ENCODE measurements around the gene CPEB2.

The CPEB2 gene

DNA sequence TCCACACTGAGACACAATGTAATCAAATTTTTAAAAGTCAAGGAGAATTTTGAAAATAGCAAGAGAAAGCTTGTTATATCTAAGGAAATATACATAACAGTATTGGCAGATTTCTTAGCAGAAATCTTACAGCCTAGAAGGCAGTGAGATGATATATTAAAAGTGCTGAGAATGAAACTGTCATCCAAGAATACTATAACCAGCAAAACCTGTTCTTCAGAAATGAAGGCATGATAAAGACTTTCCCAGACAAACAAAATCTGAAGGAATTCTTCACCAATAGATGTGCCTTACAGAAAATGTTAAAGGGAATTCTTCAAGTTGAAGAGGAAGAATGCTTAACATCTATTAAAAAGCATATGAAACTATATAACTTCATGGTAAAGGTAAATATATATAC lies 73.6 kb downstream of the CPEB2 start:
- H3K36me3 ChIP-seq (ENCODE audit: control insufficient read depth, low read length), result no peaks in the 10 kb centered on the region
- H3K79me2 ChIP-seq (ENCODE audit: control insufficient read depth, low read length), result no peaks in the 10 kb centered on the region
- H3K4me2 ChIP-seq (ENCODE audit: low read length), result no peak overlapping the region
- H3K9me2 ChIP-seq (replicated peaks; ENCODE audit: control insufficient read depth, low read length), result no peaks in the 10 kb centered on the region
- no peaks in the 10 kb centered on the region for H3K9me3 ChIP-seq (ENCODE audit: control insufficient read depth, insufficient read depth, low read length)
- no peaks in the 10 kb centered on the region for H3F3A ChIP-seq (ENCODE audit: control insufficient read depth, insufficient read depth)
- H3K4me3 ChIP-seq (ENCODE audit: low read length), result no peak overlapping the region
- no peak overlapping the region for H3K27ac ChIP-seq (ENCODE audit: low read depth, low read length)
- no peak for TF ChIP-seq EZH2phosphoT487 (IDR thresholded peaks at IDR 0.05; ENCODE audit: borderline replicate concordance, low read length)
- TF ChIP-seq, protein P1, sequence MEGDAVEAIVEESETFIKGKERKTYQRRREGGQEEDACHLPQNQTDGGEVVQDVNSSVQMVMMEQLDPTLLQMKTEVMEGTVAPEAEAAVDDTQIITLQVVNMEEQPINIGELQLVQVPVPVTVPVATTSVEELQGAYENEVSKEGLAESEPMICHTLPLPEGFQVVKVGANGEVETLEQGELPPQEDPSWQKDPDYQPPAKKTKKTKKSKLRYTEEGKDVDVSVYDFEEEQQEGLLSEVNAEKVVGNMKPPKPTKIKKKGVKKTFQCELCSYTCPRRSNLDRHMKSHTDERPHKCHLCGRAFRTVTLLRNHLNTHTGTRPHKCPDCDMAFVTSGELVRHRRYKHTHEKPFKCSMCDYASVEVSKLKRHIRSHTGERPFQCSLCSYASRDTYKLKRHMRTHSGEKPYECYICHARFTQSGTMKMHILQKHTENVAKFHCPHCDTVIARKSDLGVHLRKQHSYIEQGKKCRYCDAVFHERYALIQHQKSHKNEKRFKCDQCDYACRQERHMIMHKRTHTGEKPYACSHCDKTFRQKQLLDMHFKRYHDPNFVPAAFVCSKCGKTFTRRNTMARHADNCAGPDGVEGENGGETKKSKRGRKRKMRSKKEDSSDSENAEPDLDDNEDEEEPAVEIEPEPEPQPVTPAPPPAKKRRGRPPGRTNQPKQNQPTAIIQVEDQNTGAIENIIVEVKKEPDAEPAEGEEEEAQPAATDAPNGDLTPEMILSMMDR (IDR thresholded peaks at IDR 0.05; ENCODE audit: low read depth, low read length, poor library complexity, severe bottlenecking), result no peak
- no peaks in the 10 kb centered on the region for H4K20me1 ChIP-seq (ENCODE audit: control insufficient read depth, insufficient read depth, low read depth, low read length)
- no peaks in the 10 kb centered on the region for H3K4me1 ChIP-seq (ENCODE audit: control insufficient read depth, low read length)
- H3K27me3 ChIP-seq (ENCODE audit: control insufficient read depth, low read length), result no peaks in the 10 kb centered on the region

DNA sequence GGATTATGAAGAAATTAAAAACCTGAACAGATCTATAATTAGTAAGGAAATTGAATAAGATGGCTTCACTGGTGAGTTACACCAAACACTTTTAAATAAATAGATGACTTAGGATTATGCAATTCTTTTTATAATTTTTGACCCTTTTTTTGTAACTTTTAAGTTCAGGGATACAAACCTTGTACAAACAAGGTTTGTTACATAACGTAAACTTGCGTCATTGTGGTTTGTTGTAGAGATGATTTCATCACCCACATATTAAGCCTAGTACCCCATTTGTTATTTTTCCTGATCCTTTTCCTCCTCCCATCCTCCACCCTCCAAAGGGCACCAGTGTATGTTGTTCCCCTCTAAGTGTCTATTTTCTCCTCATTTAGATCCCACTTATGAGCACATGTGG lies 75.7 kb downstream of the CPEB2 start:
- Histone ChIP-seq H3K36me3 (ENCODE audit: control insufficient read depth, low read length) (no peaks in the 10 kb centered on the region), H3K9me2 (replicated peaks; ENCODE audit: control insufficient read depth, low read length) (no peaks in the 10 kb centered on the region), H3K4me3 (ENCODE audit: low read length) (no peak overlapping the region), H3K27ac (ENCODE audit: low read depth, low read length) (no peak overlapping the region), H3K4me2 (ENCODE audit: low read length) (no peak overlapping the region), H3K4me1 (ENCODE audit: control insufficient read depth, low read length) (no peaks in the 10 kb centered on the region), H3K79me2 (ENCODE audit: control insufficient read depth, low read length) (no peaks in the 10 kb centered on the region), H4K20me1 (ENCODE audit: control insufficient read depth, insufficient read depth, low read depth, low read length) (no peaks in the 10 kb centered on the region), H3K9me3 (ENCODE audit: control insufficient read depth, insufficient read depth, low read length) (no peaks in the 10 kb centered on the region), H3K27me3 (ENCODE audit: control insufficient read depth, low read length) (no peaks in the 10 kb centered on the region), H3F3A (ENCODE audit: control insufficient read depth, insufficient read depth) (no peaks in the 10 kb centered on the region)
- TF ChIP-seq, protein P1 (IDR thresholded peaks at IDR 0.05; ENCODE audit: low read depth, low read length, poor library complexity, severe bottlenecking), result no peak
- no peak for TF ChIP-seq EZH2phosphoT487 (IDR thresholded peaks at IDR 0.05; ENCODE audit: borderline replicate concordance, low read length)

DNA sequence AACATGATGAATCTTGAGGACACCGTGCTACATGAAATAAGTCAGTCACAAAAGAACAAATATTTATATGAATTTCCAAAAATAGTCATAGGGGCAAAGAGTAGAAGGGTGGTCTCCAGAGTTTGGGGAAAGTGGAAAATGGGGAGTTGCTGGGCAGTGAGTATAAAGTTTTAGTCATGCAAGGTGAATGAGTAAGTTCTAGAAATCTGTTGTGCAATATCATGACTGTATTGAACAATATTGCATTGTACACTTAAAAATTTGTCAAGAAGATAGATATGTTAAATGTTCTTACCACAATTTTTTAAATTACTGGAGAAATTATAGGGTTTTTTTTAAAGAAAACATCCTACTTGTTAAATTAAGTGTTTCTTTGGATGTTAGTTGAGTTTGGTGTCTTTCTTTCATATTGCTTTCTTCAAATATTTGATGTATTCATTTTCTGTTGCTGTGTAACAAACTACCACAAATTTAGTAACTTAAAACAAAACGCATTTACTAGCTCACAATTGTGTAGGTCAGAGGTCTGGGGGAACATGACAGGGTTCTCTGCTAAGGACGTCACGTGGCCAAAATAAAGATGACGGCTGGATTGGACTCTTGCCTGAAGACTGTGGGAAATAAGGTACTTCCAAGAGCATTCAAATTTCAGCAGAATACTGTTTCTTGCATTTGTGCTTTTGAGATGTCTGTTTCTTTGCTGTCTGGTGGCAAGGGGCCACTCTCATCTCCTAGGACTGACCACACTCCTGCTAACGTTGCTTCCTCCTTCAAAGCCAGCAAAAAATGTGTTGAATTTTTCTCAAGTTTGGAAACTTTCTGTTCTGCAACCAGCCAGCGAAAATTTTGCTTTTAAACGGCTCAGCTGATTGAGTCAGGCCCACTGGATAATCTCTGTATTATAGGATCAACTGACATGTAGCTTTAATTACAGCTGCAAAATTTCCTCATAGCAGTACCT lies 76.7 kb downstream of the CPEB2 start:
- H4K20me1 ChIP-seq (ENCODE audit: control insufficient read depth, insufficient read depth, low read depth, low read length), result no peaks in the 10 kb centered on the region
- H3K4me1 ChIP-seq (ENCODE audit: control insufficient read depth, low read length), result no peaks in the 10 kb centered on the region
- H3K9me3 ChIP-seq (ENCODE audit: control insufficient read depth, insufficient read depth, low read length), result no peaks in the 10 kb centered on the region
- H3K36me3 ChIP-seq (ENCODE audit: control insufficient read depth, low read length), result no peaks in the 10 kb centered on the region
- TF ChIP-seq, protein P1 (IDR thresholded peaks at IDR 0.05; ENCODE audit: low read depth, low read length, poor library complexity, severe bottlenecking), result no peak
- no peak for TF ChIP-seq EZH2phosphoT487 (IDR thresholded peaks at IDR 0.05; ENCODE audit: borderline replicate concordance, low read length)
- no peak overlapping the region for H3K4me2 ChIP-seq (ENCODE audit: low read length)
- H3K27me3 ChIP-seq (ENCODE audit: control insufficient read depth, low read length), result no peaks in the 10 kb centered on the region
- H3K9me2 ChIP-seq (replicated peaks; ENCODE audit: control insufficient read depth, low read length), result no peaks in the 10 kb centered on the region
- H3F3A ChIP-seq (ENCODE audit: control insufficient read depth, insufficient read depth), result no peaks in the 10 kb centered on the region
- no peak overlapping the region for H3K27ac ChIP-seq (ENCODE audit: low read depth, low read length)
- H3K4me3 ChIP-seq (ENCODE audit: low read length), result no peak overlapping the region
- no peaks in the 10 kb centered on the region for H3K79me2 ChIP-seq (ENCODE audit: control insufficient read depth, low read length)
